Measurements from ENCODE around the gene SULT4A1.

DNA sequence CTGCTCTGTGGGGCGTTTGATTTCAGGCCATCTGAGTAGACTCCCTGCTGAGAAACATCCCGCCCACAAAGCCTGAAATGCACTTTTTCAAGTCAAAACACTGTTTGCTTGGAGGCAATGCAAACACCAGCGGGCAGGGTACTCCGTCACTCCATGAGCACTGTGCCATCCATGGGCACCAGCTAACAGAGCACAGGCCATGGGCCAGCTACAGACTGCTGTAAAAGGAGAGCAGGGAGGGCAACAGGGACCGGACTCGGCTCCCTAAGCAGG lies 33.7 kb downstream of the SULT4A1 start:
- TF ChIP-seq CSRNP3 (CRISPR knock-in tag; IDR thresholded peaks at IDR 0.05) (no peak), PATZ1 (CRISPR knock-in tag; IDR thresholded peaks at IDR 0.05; ENCODE audit: borderline replicate concordance) (no peak), CSDC2 (CRISPR knock-in tag; IDR thresholded peaks at IDR 0.05) (no peak)
